ENCODE measurements around the gene SLC27A1. TPM values are rescaled to one million over a fixed set of nuclear protein-coding genes. Genes with fewer than 3 reads are reported as not detected.

Gene SLC27A1
- total and polyA plus RNA-seq, 9 of the 15 experiments (the other 6 are each of a cell fraction or from before 2014, with no cell fraction given): 0.06 to 3.0 (median 1.1) TPM

GRCh38 chr19:17496337-17496997, 26.1 kb downstream of the SLC27A1 start (continued):
- peak; percentile 47; the same call in 1 of the 2 replicates for TF ChIP-seq POLR2G (IDR thresholded peaks at IDR 0.05; ENCODE audit: low read depth, low read length)
- peak; percentile 71; the same call in 1 of the 2 replicates for TF ChIP-seq CTBP1 (IDR thresholded peaks at IDR 0.05; ENCODE audit: borderline replicate concordance)
- TF ChIP-seq TEAD1 (CRISPR knock-in tag; IDR thresholded peaks at IDR 0.05): peak in 1 of 2 experiments; percentile 84; a peak in 2 of 4 replicates
- TF ChIP-seq MAX (CRISPR knock-in tag; IDR thresholded peaks at IDR 0.05): peak; percentile 42; the same call in 1 of the 2 replicates
- no peak for TF ChIP-seq EGR1 (conservative IDR thresholded peaks at IDR 0.05)
- peak; percentile 74; the same call in 1 of the 2 replicates for TF ChIP-seq HNRNPL (IDR thresholded peaks at IDR 0.05; ENCODE audit: low read depth, low read length)
- no peak for TF ChIP-seq ZNF197 (CRISPR knock-in tag; IDR thresholded peaks at IDR 0.05; ENCODE audit: low read depth)
- peak; percentile 63 for TF ChIP-seq JUN (IDR thresholded peaks at IDR 0.05; ENCODE audit: borderline replicate concordance, low read depth, low read length)
- TF ChIP-seq JUN (CRISPR knock-in tag; IDR thresholded peaks at IDR 0.05; ENCODE audit: borderline replicate concordance): no peak
- TF ChIP-seq HMGXB4 (CRISPR knock-in tag; IDR thresholded peaks at IDR 0.05): peak; percentile 72; the same call in 1 of the 2 replicates
